Thyroid gland (tissue), 4 donors: ENCODE results near the gene UBAC1. TPM values are rescaled to one million over a fixed set of nuclear protein-coding genes. Genes with fewer than 3 reads are reported as not detected.
A peak's percentile ranks its signal among the peaks of the same experiment; 100 is the strongest.

Experiments used
- DNase-seq, 2 donors: peaks; one replicate each; pipeline ENCODE4 v3.0.0-alpha.2; 2019
- H3K27ac ChIP-seq, 3 donors: fragments of 200-600 bp; sonication (generic); 1 replicate in 2 of 3; 2 replicates in 1 of 3; pipeline ENCODE4 v1.5.1; 2016 to 2019; ENCODE audit warnings: mild to moderate bottlenecking in 1 of 3, moderate library complexity in 1 of 3
- H3K27me3 ChIP-seq: fragments of 200-600 bp; sonication (generic); one replicate; pipeline ENCODE4 v1.5.1; 2019
- H3K36me3 ChIP-seq, 2 donors: fragments of 200-600 bp; sonication (generic); one replicate each; pipeline ENCODE4 v1.5.1; 2016 to 2019
- H3K4me1 ChIP-seq, 2 donors: fragments of 200-600 bp; sonication (generic); one replicate each; pipeline ENCODE4 v1.5.1; 2017 to 2019
- H3K4me3 ChIP-seq, 3 donors: fragments of 200-600 bp; sonication (generic); replicated peaks in 1 of 3; 1 replicate in 2 of 3; 2 replicates in 1 of 3; pipeline ENCODE4 v1.5.1; 2016; ENCODE audit warnings: mild to moderate bottlenecking in 1 of 3
- H3K9me3 ChIP-seq: fragments of 200-600 bp; sonication (generic); one replicate; pipeline ENCODE4 v1.5.1; 2017
- CTCF ChIP-seq, 6 experiments: fragments of 200-600 bp in 3 of 6; fragments of 450-650 bp in 3 of 6; sonication (generic) in 3 of 6; IDR thresholded peaks; one replicate each; pipeline ENCODE4 v1.5.1; 2016 to 2019; ENCODE audit warnings: antibody characterized with exemption in 6 of 6, mild to moderate bottlenecking in 2 of 6, inconsistent platforms in 1 of 6, moderate library complexity in 1 of 6
- POLR2A ChIP-seq, 2 donors: fragments of 450-650 bp; IDR thresholded peaks; one replicate each; pipeline ENCODE4 v1.6.1; 2017; ENCODE audit warnings: antibody characterized with exemption in 2 of 2, mild to moderate bottlenecking in 2 of 2, moderate library complexity in 1 of 2
- WGBS, 2 donors: methylation state at CpG; one replicate each; pipeline ENCODE4 v1.1.5; 2017; 5-methylcytosine and 5-hydroxymethylcytosine counted together
- intact Hi-C: fragments of 100-400 bp; cut with DNase I; formaldehyde crosslinking; loops from one replicate; pipeline ENCODE4 v1.15.1; 2023
- total RNA-seq, 4 donors: library from RNA; depleted of rRNA; stranded (reverse); fragments of >200 nt; gene quantifications; one replicate each; pipeline ENCODE4 v1.2.3, GENCODE V29; 2016

Gene UBAC1
- total RNA-seq, 4 donors from 2014 or later, result 37.9 to 56.2 (median 44.2) TPM

- Histone ChIP-seq H3K36me3 (peaks cover 0 to 5% of the 10 kb centered on the region in 2 donors), H3K27me3 (no peaks in the 10 kb centered on the region)
Measured at GRCh38 chr9:136008693-136008997, 47.5 kb upstream of the UBAC1 start.

GRCh38 chr9:136007934-136008692 is 46.9 kb upstream of the UBAC1 start:
- no peaks in the 10 kb centered on the region for H3K27me3 ChIP-seq
- H3K4me1 ChIP-seq, result peaks cover 4 to 9% of the 10 kb centered on the region in 2 donors
- peaks cover 0 to 5% of the 10 kb centered on the region in 2 donors for H3K36me3 ChIP-seq
- no peak overlapping the region for H3K4me3 ChIP-seq
- intact Hi-C loops, result no loop called here
- 85 to 88% methylated on average over 24 of the region's 24 CpGs for WGBS, 2 donors
- H3K27ac ChIP-seq, result peak overlapping the region in 1 of 3 donors; percentile 17
- no peaks in the 10 kb centered on the region for H3K9me3 ChIP-seq
- no peak for TF ChIP-seq POLR2A (IDR thresholded peaks at IDR 0.05)
- TF ChIP-seq CTCF (IDR thresholded peaks at IDR 0.05), result no peak
- no peak for DNase-seq

More at GRCh38 chr9:136008693-136008997, 47.5 kb upstream of the UBAC1 start:
- no peak overlapping the region for H3K4me3 ChIP-seq
- no peak overlapping the region for H3K27ac ChIP-seq
- no peak for DNase-seq
- 89 to 91% methylated on average over 21 of the region's 21 CpGs for WGBS, 2 donors
- intact Hi-C loops, result no loop called here
- peaks cover 4% of the 10 kb centered on the region in 2 donors for H3K4me1 ChIP-seq
- TF ChIP-seq POLR2A (IDR thresholded peaks at IDR 0.05) (no peak), CTCF (IDR thresholded peaks at IDR 0.05) (no peak)
- H3K9me3 ChIP-seq, result no peaks in the 10 kb centered on the region

GRCh38 chr9:136007276-136007933 is 46.2 kb upstream of the UBAC1 start:
- intact Hi-C loops, result no loop called here
- peaks cover 0 to 15% of the 10 kb centered on the region in 2 donors for H3K4me1 ChIP-seq

GRCh38 chr9:136006169-136006568 is 45.0 kb upstream of the UBAC1 start:
- TF ChIP-seq POLR2A (IDR thresholded peaks at IDR 0.05) (no peak), CTCF (IDR thresholded peaks at IDR 0.05) (no peak)
- no peak for DNase-seq
- WGBS, 2 donors, result 71 to 86% methylated on average over 5 to 7 of the region's 7 CpGs

More at GRCh38 chr9:136007276-136007933, 46.2 kb upstream of the UBAC1 start:
- 76 to 85% methylated on average over 35 to 36 of the region's 36 CpGs for WGBS, 2 donors
- H3K27ac ChIP-seq, result no peak overlapping the region
- no peak for DNase-seq
- TF ChIP-seq CTCF (IDR thresholded peaks at IDR 0.05), result no peak
- TF ChIP-seq POLR2A (IDR thresholded peaks at IDR 0.05), result no peak
- no peak overlapping the region for H3K4me3 ChIP-seq
- H3K27me3 ChIP-seq, result no peaks in the 10 kb centered on the region
- H3K36me3 ChIP-seq, result peaks cover 0 to 5% of the 10 kb centered on the region in 2 donors
- no peaks in the 10 kb centered on the region for H3K9me3 ChIP-seq

GRCh38 chr9:136004712-136005111 is 43.5 kb upstream of the UBAC1 start:
- intact Hi-C loops, result no loop called here
- TF ChIP-seq CTCF (IDR thresholded peaks at IDR 0.05) (no peak), POLR2A (IDR thresholded peaks at IDR 0.05) (no peak)
- Histone ChIP-seq H3K4me1 (peaks cover 0 to 15% of the 10 kb centered on the region in 2 donors), H3K27me3 (no peaks in the 10 kb centered on the region), H3K4me3 (no peak overlapping the region), H3K9me3 (no peaks in the 10 kb centered on the region), H3K36me3 (no peaks in the 10 kb centered on the region), H3K27ac (no peak overlapping the region)
- DNase-seq, result no peak
- 69 to 78% methylated on average over 4 to 15 of the region's 15 CpGs for WGBS, 2 donors

More at GRCh38 chr9:136006169-136006568, 45.0 kb upstream of the UBAC1 start:
- H3K4me3 ChIP-seq, result no peak overlapping the region
- no peak overlapping the region for H3K27ac ChIP-seq
- no peaks in the 10 kb centered on the region for H3K36me3 ChIP-seq
- intact Hi-C loops, result no loop called here
- no peaks in the 10 kb centered on the region for H3K27me3 ChIP-seq
- peaks cover 0 to 15% of the 10 kb centered on the region in 2 donors for H3K4me1 ChIP-seq
- H3K9me3 ChIP-seq, result no peaks in the 10 kb centered on the region
